Measurements from ENCODE around the gene ADGRL3.

DNA sequence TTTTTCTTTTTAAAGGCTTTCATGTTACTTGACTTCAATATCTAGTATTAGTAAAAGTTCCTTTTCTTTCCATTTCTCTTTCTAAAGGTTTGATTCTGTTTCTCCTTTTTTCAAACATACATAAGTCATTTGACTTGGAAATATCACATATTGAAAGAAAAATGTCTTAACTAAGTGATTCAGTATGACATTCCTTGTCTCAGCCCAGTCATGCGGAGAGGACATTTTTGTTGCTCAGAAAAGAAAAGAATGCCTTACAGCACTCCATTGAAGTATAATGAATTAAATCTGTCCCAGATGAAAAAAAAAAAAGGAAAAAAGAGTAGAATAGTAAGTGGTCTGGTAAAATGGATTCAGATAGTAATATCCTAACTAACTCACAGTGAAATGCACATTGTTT, 466.1 kb downstream of the ADGRL3 start:
- TF ChIP-seq, protein P1, sequence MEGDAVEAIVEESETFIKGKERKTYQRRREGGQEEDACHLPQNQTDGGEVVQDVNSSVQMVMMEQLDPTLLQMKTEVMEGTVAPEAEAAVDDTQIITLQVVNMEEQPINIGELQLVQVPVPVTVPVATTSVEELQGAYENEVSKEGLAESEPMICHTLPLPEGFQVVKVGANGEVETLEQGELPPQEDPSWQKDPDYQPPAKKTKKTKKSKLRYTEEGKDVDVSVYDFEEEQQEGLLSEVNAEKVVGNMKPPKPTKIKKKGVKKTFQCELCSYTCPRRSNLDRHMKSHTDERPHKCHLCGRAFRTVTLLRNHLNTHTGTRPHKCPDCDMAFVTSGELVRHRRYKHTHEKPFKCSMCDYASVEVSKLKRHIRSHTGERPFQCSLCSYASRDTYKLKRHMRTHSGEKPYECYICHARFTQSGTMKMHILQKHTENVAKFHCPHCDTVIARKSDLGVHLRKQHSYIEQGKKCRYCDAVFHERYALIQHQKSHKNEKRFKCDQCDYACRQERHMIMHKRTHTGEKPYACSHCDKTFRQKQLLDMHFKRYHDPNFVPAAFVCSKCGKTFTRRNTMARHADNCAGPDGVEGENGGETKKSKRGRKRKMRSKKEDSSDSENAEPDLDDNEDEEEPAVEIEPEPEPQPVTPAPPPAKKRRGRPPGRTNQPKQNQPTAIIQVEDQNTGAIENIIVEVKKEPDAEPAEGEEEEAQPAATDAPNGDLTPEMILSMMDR (IDR thresholded peaks at IDR 0.05; ENCODE audit: borderline replicate concordance, extremely low read depth, low read length, poor library complexity, severe bottlenecking) = no peak
- no peak for TF ChIP-seq EZH2 (IDR thresholded peaks at IDR 0.05; ENCODE audit: borderline replicate concordance, low read depth, low read length, severe bottlenecking)
